ENCODE measurements around the gene PSME4.
"Not testable (repeated sequence)": the region's sequence is repeated elsewhere in the genome, so short reads cannot be mapped to it uniquely, and the experiment has no call there.

PSME4 gene

DNA sequence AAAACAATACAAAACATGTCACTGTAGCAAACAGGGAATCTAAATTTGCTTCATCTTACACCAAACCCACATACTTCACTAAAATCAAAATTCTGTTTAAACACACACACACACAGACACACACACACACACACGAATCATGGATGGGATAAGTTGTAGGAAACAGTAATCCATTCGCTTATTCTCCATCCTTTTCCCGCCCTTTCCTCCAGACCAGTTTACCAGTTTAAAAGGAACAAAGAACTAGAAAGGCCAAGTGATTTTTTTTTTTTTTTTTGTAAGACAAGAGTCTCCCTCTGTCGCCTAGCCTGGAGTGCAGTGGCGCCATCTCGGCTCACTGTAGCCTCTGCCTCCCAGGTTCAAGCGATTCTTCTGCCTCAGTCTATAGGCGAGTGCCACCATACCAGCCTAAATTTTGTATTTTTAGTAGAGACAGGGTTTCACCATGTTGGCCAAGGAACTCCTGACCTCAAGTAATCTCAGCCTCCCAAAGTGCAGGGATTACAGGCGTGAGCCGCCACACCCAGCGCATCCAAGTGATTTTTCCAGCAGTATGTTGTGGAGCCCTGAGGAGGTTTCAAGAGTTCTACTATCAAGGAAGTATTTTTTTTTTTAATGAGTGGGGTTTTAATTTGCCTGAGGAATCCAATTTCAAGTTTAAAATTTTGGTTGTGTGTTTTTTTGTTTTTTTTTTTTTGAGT is 5.7 kb downstream of the PSME4 start:
- no peak for DNase-seq

DNA sequence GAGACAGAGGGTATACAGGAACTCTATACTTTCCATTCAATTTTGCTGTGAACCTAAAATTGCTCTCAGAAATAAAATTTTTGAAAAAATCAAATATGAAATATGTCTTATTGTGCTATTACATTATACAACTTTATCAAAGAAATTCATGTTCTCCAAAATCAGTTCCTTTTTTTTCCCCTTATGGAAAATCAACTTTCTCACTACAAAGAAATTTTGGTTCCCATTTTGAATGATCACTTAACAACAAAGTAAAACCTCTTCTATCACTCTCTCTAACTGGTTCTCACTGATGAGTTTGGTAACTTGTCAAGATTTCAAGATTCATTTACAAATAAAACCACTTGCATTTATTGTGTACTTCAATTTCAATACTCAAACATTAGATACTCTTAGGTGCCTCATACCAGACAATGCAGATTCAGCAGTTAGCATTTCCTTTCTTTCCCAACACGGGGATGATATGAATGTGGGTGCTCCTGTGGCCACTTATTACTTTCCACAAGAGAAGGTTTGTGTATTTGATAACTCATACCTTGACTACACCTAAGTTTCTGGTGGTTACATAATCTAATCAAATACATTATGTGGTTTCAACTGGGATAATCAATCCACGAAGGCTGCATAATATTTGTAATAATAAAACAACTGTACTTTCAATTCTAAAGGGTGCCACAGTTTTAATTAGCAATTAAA is 6.4 kb downstream of the PSME4 start:
- DNase-seq: no peak

GRCh38 chr2:53961478-53962216 is 9.1 kb downstream of the PSME4 start:
- DNase-seq: not testable (repeated sequence)

DNA sequence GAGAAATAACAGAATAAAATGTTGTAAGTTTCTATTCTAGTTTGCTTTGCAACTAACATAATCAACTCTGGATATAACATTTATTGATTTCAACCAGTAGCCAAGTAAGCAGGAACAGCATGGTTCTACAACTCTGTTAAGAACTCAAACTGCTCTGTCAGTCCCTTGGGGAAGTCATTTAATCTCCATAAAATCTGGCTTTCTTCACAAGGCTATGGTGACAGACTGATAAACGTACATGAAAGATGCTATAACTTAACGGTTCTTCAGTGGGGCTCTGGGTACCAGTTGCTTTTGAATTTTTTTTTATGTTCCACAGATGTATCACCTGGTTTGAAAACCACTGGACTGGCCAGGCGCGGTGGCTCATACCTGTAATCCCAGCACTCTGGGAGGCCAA is 10.3 kb downstream of the PSME4 start:
- DNase-seq: no peak

- DNase-seq: no peak
These were observed 12.3 kb downstream of the PSME4 start for GRCh38 chr2:53958443-53958842.

- no peak for DNase-seq
These were observed 18.3 kb downstream of the PSME4 start for GRCh38 chr2:53952519-53952918.

- no peak for DNase-seq
These were observed 21.3 kb downstream of the PSME4 start for GRCh38 chr2:53949457-53949856.

- DNase-seq: no peak
These were observed 25.3 kb downstream of the PSME4 start for GRCh38 chr2:53945538-53945937.

DNA sequence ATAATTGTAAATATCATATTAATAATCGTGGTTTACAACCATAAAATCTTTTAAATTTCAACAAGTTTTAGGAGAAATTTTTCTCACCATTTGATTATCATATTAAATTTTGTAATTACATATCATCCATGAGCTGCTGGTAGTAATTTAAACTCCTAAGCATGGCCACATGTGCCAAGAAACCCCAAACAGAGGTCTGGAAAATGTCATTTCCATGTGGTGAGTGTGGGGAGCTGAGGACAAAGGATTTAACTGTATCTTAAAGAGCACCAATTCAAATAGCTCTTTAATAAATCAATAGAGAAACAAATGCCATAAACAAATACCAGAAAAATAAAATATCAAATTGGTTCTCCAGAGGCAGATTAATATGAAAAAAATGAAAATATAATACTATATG is 26.3 kb downstream of the PSME4 start:
- DNase-seq: no peak

DNA sequence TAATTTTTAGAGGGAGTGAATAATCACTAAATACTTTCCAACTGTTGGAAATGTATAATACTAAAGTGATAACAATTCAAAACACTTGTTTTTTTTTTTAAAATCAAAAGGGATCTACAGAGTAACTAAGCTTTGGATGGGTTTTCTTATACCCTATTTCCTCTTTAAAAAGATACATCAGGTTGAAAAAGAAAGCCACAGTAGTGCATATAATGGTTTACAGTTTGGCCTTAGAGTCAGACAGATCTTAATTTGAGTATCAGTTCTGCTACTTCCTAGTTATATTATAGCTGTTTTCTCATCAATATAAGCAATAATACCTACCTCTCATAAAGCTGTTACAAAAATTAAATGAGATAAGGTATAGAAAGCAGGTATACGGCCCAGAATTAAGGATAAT is 28.5 kb downstream of the PSME4 start:
- DNase-seq: no peak

GRCh38 chr2:53941749-53942148 is 29.0 kb downstream of the PSME4 start:
- DNase-seq: no peak

GRCh38 chr2:53939656-53940055 is 31.1 kb downstream of the PSME4 start:
- no peak for DNase-seq

DNA sequence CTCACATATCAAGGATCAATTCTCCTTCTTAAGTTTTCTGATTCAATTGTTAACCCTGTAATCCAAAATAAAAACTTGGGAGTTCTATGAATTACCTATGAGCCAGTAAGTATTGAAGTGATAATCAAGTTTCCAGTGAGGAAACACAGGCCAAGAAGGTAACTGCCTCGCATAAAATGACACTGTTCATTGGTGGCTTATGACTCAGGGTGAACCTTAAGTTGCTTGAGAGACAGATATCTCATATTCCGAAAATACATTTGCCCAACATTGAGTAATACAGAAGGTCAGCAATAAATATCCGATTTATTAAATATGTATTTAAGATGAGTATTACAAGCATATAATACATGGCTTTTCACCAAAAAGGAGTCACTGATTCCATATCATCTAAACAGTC is 31.9 kb downstream of the PSME4 start:
- no peak for DNase-seq

DNA sequence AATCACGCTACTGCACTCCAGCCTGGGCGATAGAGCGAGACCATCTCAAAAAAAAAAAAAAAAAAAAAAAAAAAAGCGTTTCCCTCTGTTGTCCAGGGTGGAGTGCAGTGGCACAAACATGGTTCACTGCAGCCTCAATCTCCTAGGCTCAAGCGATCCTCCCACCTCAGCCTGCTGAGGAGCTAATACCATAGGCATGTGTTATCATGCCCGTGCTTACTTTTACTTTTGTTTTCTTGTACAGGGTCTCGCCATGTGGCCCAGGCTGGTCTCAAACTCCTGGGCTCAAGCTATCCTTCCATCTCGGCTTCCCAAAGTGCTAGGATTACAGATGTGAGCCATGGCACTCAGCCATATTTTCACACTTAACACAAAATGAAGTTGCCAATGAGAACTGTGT is 37.5 kb downstream of the PSME4 start:
- no peak for DNase-seq

GRCh38 chr2:53926321-53926720 is 44.5 kb downstream of the PSME4 start:
- not testable (repeated sequence) for DNase-seq

DNA sequence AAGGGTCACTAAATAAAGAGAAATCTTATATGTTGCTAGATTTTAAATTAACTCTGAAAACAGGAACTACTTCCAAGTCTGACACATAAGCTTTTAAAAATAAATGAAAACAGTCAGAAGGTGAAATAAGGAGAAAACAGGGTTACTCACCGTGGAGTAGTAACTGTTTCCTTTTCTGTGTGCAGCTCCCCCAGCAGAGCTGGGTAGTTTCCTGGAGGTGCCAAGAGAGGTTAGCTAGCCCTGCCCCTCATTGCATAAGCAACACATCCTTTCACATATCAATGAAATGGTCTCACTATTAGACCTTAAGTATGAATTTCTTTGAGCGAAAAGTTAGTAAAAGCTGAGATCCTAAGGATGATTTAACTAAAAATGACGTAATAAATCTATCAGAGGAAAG is 57.1 kb downstream of the PSME4 start:
- peak in 1 of 4 experiments; percentile 2 for DNase-seq

DNA sequence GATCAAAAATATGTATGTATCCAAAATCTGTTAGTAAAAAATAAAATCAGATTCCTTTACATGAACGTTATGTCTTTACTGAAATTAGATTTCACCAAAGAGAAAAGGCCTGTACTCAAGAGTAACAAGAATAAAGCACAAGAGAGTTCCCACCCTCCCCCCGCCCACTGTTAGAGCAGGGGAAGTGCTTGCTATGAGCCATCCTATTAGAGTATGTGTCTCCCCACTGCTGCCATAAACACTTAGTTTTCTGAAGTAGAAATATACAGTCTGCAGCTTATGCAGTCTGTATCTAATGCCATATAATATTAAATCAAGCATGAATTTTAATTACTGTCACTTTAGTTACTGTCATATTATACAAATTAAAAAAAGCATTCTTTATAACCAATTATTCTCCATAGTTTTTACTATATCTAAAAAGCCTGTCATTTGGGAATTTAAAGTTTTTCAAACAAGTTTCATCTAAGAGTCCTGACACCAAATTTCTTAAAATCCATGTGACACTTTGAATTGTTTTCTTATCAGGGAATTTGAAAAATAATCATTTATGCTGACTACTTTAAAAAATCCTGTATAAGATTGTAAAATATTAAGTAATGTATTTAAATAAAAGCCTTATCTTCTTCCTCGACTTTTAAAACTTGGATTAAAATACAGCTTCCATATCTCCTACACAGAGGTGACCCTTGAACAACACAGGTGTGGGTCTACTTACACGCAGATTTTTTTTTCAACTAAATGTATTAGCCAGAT is 59.2 kb downstream of the PSME4 start:
- no peak for DNase-seq

GRCh38 chr2:53907582-53907981 is 63.2 kb downstream of the PSME4 start:
- DNase-seq: no peak

- DNase-seq: no peak
These were observed 65.4 kb downstream of the PSME4 start for GRCh38 chr2:53905396-53905795.

DNA sequence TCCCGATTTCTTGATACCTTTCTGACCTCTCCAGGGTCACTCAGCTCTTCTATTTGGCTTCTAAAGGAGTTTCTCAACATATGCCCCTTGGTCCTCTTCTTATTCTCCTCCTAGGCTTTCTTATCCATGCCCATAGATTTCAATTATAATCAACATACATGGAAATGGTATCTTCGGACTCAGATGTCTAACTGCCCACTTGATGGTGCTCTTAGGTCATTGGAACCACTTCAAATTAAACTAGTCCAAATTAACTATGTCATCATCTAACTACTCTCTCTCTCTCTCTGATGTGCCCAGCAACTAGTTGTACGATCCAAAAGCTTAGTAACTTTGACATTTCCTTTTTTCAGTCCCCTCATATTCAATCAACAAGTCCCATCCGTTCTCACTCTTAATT is 67.8 kb downstream of the PSME4 start:
- DNase-seq: no peak

DNA sequence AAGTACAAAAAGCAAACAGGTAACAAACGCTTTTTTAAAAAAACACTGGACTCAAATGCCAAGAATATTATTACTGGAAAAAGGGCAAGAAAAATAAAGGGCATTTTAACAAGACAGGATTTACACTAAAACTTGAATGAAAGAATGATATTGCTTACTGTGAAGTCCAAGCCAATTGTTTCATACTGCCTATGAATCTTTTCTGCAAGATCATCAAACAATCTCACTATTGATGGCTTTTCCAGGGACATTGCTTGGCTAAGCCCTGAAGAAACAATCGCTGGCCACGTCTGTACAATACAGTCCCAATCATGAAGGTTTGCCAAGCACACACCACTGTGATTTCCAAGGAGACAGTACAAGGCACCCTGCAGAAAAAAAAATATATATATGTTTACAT is 69.6 kb downstream of the PSME4 start:
- DNase-seq: no peak

DNA sequence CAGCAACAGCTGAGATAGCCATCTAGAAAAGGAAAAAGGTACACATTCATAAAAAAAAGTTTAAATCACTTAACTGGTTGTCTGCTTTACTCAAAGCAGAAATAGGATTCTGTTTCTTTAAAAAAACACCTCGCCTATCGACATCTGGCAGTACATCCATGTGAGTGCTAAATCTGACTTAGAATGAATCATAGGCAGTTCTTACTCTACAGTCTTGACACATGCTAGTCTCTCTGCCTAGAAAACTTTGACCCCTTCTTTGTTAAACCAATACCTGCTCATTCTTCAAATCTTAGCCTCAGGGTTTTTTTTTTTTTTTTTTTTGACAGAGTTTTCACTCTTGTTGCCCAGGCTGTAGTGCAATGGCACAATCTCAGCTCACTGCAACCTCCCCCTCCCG is 73.9 kb downstream of the PSME4 start:
- no peak for DNase-seq
